Duodenal mucosa (tissue), 2 donors: Measurements from ENCODE around the gene PLEKHA7.
"Not testable (repeated sequence)": the region's sequence is repeated elsewhere in the genome, so short reads cannot be mapped to it uniquely, and the experiment has no call there.

Source experiments
- H3K27ac ChIP-seq: one replicate; pipeline ENCODE4 v1.7.0; 2013; ENCODE audit warnings: low read depth, low read length
- H3K27me3 ChIP-seq, 2 donors: one replicate each; pipeline ENCODE4 v1.7.0; 2013; ENCODE audit warnings: low read length in 2 of 2, control low read depth in 1 of 2; ENCODE audit not compliant: insufficient read depth in 2 of 2, control insufficient read depth in 1 of 2
- H3K36me3 ChIP-seq, 2 donors: one replicate each; pipeline ENCODE4 v1.7.0; 2013; ENCODE audit warnings: low read length in 2 of 2, control low read depth in 1 of 2; ENCODE audit not compliant: insufficient read depth in 2 of 2, control insufficient read depth in 1 of 2
- H3K4me1 ChIP-seq, 2 donors: one replicate each; pipeline ENCODE4 v1.7.0; 2013; ENCODE audit warnings: low read length in 2 of 2, control low read depth in 1 of 2; ENCODE audit not compliant: insufficient read depth in 2 of 2, control insufficient read depth in 1 of 2
- H3K4me3 ChIP-seq, 2 donors: one replicate each; pipeline ENCODE4 v1.7.0; 2013; ENCODE audit warnings: low read length in 2 of 2, low read depth in 1 of 2
- H3K9ac ChIP-seq, 2 donors: one replicate each; pipeline ENCODE4 v1.7.0; 2013; ENCODE audit warnings: low read length in 2 of 2, low read depth in 1 of 2
- H3K9me3 ChIP-seq, 2 donors: one replicate each; pipeline ENCODE4 v1.7.0; 2013; ENCODE audit warnings: low read length in 2 of 2, control low read depth in 1 of 2; ENCODE audit not compliant: control insufficient read depth in 1 of 2

Gene PLEKHA7

GRCh38 chr11:17008099-17008498 lies 6.1 kb downstream of the PLEKHA7 start:
- peaks cover 21 to 22% of the 10 kb centered on the region in 2 donors for H3K4me1 ChIP-seq
- H3K9ac ChIP-seq, result no peak overlapping the region
- H3K27me3 ChIP-seq, result no peaks in the 10 kb centered on the region
- H3K9me3 ChIP-seq, result no peaks in the 10 kb centered on the region
- no peak overlapping the region for H3K27ac ChIP-seq
- H3K4me3 ChIP-seq, result no peak overlapping the region
- H3K36me3 ChIP-seq, result peaks cover 3 to 13% of the 10 kb centered on the region in 2 donors

GRCh38 chr11:17005646-17006045 lies 8.6 kb downstream of the PLEKHA7 start:
- H3K27ac ChIP-seq, result no peak overlapping the region
- no peak overlapping the region for H3K9ac ChIP-seq

DNA sequence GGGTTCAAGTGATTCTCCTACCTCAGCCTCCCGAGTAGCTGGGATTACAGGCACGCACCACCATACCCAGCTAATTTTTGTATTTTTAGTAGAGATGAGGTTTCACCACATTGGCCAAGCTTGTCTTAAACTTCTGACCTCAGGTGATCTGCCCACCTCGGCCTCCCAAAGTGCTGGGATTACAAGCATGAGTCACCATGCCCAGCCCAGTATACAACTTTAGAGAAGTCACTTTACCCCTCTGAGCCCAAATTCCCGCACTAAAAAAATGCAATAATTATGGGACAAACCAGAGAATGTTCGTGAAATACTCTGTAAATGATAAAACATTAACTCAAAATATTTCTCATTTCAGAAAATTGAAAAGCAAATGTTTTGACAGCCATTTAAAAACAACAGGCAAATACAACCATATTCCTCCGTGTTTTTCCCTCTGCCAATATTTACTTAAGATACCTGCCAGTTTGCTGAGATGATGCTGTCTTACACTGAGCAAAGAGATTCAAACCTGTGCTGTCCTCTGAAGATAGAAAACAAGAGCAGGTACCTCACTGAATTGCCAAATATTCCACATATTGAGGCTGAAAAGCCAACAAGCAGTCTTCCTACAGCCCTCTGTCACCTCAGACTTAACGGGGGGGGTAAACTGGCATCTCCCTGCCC lies 9.6 kb downstream of the PLEKHA7 start:
- no peaks in the 10 kb centered on the region for H3K27me3 ChIP-seq
- peaks cover 10 to 18% of the 10 kb centered on the region in 2 donors for H3K4me1 ChIP-seq
- H3K9me3 ChIP-seq, result no peaks in the 10 kb centered on the region
- H3K27ac ChIP-seq, result no peak overlapping the region
- H3K4me3 ChIP-seq, result no peak overlapping the region
- H3K36me3 ChIP-seq, result peaks cover 3 to 19% of the 10 kb centered on the region in 2 donors
- no peak overlapping the region for H3K9ac ChIP-seq

More at GRCh38 chr11:17005646-17006045, 8.6 kb downstream of the PLEKHA7 start:
- H3K9me3 ChIP-seq, result no peaks in the 10 kb centered on the region
- H3K27me3 ChIP-seq, result no peaks in the 10 kb centered on the region
- peaks cover 3 to 17% of the 10 kb centered on the region in 2 donors for H3K36me3 ChIP-seq
- no peak overlapping the region for H3K4me3 ChIP-seq
- H3K4me1 ChIP-seq, result peaks cover 10 to 15% of the 10 kb centered on the region in 2 donors

- Histone ChIP-seq H3K4me3 (no peak overlapping the region), H3K9me3 (no peaks in the 10 kb centered on the region), H3K27me3 (no peaks in the 10 kb centered on the region), H3K9ac (no peak overlapping the region), H3K4me1 (peaks cover 10 to 30% of the 10 kb centered on the region in 2 donors), H3K36me3 (peaks cover 3 to 16% of the 10 kb centered on the region in 2 donors), H3K27ac (no peak overlapping the region)
Measured at GRCh38 chr11:17003426-17003825, 10.8 kb downstream of the PLEKHA7 start.

DNA sequence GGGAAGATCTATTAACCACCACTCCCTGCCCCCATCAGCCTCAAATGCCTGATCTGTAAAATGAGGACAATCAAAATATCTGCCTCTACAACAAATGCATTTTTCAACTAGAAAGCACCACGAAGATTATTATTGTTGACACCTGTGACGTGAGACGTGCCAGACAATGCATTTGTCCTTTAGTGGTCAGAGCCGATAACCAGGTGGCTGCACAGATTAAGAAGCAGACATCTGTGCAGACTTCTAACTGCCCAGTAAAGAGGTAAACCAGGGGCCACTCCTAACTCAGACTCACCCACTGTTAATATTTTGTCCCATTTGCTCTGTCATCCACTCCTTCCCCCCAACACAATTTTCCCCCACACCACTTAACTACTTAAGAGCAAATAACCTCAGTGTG lies 11.7 kb downstream of the PLEKHA7 start:
- Histone ChIP-seq H3K9me3 (no peaks in the 10 kb centered on the region), H3K9ac (no peak overlapping the region), H3K36me3 (peaks cover 3 to 12% of the 10 kb centered on the region in 2 donors), H3K4me1 (peaks cover 17 to 38% of the 10 kb centered on the region in 2 donors), H3K27ac (no peak overlapping the region), H3K27me3 (no peaks in the 10 kb centered on the region), H3K4me3 (no peak overlapping the region)

GRCh38 chr11:17001806-17002205 lies 12.4 kb downstream of the PLEKHA7 start:
- no peaks in the 10 kb centered on the region for H3K9me3 ChIP-seq
- no peak overlapping the region for H3K4me3 ChIP-seq
- no peak overlapping the region for H3K27ac ChIP-seq
- H3K9ac ChIP-seq, result no peak overlapping the region
- peaks cover 24 to 46% of the 10 kb centered on the region in 2 donors for H3K4me1 ChIP-seq
- H3K27me3 ChIP-seq, result no peaks in the 10 kb centered on the region
- H3K36me3 ChIP-seq, result peaks cover 3 to 12% of the 10 kb centered on the region in 2 donors

- Histone ChIP-seq H3K9me3 (no peaks in the 10 kb centered on the region), H3K9ac (no peak overlapping the region), H3K27ac (no peak overlapping the region), H3K27me3 (no peaks in the 10 kb centered on the region), H3K4me1 (peaks cover 29 to 54% of the 10 kb centered on the region in 2 donors), H3K4me3 (no peak overlapping the region), H3K36me3 (peaks cover 3 to 12% of the 10 kb centered on the region in 2 donors)
Measured at GRCh38 chr11:17000987-17001386, 13.2 kb downstream of the PLEKHA7 start.

GRCh38 chr11:17000253-17000652 lies 14.0 kb downstream of the PLEKHA7 start:
- not testable (repeated sequence) for H3K4me3 ChIP-seq, H3K9ac ChIP-seq, H3K27ac ChIP-seq, H3K27me3 ChIP-seq, H3K9me3 ChIP-seq
- Histone ChIP-seq H3K4me1 (peaks cover 36 to 61% of the 10 kb centered on the region in 2 donors), H3K36me3 (peaks cover 3 to 12% of the 10 kb centered on the region in 2 donors)

- Histone ChIP-seq H3K27me3 (no peaks in the 10 kb centered on the region), H3K4me1 (peaks cover 45 to 72% of the 10 kb centered on the region in 2 donors), H3K4me3 (no peak overlapping the region), H3K27ac (no peak overlapping the region), H3K9ac (no peak overlapping the region), H3K9me3 (no peaks in the 10 kb centered on the region), H3K36me3 (peaks cover 3 to 12% of the 10 kb centered on the region in 2 donors)
Measured at GRCh38 chr11:16999116-16999515, 15.1 kb downstream of the PLEKHA7 start.

GRCh38 chr11:16997624-16998023 lies 16.6 kb downstream of the PLEKHA7 start:
- H3K36me3 ChIP-seq, result peaks cover 0 to 6% of the 10 kb centered on the region in 2 donors
- peaks cover 49 to 79% of the 10 kb centered on the region in 2 donors for H3K4me1 ChIP-seq
- peak overlapping the region in 1 of 2 donors; percentile 22 for H3K9ac ChIP-seq
- H3K9me3 ChIP-seq, result no peaks in the 10 kb centered on the region
- H3K27ac ChIP-seq, result peak overlapping the region; percentile 55
- H3K27me3 ChIP-seq, result no peaks in the 10 kb centered on the region
- peak overlapping the region; percentile 22 to 55 for H3K4me3 ChIP-seq
